ENCODE data around the gene TMEM145.
"Not testable (repeated sequence)": the region's sequence is repeated elsewhere in the genome, so short reads cannot be mapped to it uniquely, and the experiment has no call there.

TMEM145 gene

GRCh38 chr19:42328106-42328505 lies 15.0 kb downstream of the TMEM145 start:
- DNase-seq (ENCODE audit: low read depth, low spot score): no peak
- H3K4me3 ChIP-seq (ENCODE audit: low read length): no peak overlapping the region

GRCh38 chr19:42328854-42329253 lies 15.7 kb downstream of the TMEM145 start:
- H3K4me3 ChIP-seq (ENCODE audit: low read length): no peak overlapping the region
- DNase-seq (ENCODE audit: low read depth, low spot score): no peak

GRCh38 chr19:42330241-42330711 lies 17.2 kb downstream of the TMEM145 start:
- no peak for DNase-seq (ENCODE audit: low read depth, low spot score)
- no peak overlapping the region for H3K4me3 ChIP-seq (ENCODE audit: low read length)

GRCh38 chr19:42331333-42331732 lies 18.2 kb downstream of the TMEM145 start:
- not testable (repeated sequence) for H3K4me3 ChIP-seq (ENCODE audit: low read length); DNase-seq (ENCODE audit: low read depth, low spot score)

GRCh38 chr19:42332059-42332458 lies 18.9 kb downstream of the TMEM145 start:
- DNase-seq (ENCODE audit: low read depth, low spot score): no peak
- H3K4me3 ChIP-seq (ENCODE audit: low read length): no peak overlapping the region

GRCh38 chr19:42333018-42333417 lies 19.9 kb downstream of the TMEM145 start:
- DNase-seq (ENCODE audit: low read depth, low spot score): no peak
- no peak overlapping the region for H3K4me3 ChIP-seq (ENCODE audit: low read length)

- no peak overlapping the region for H3K4me3 ChIP-seq (ENCODE audit: low read length)
- no peak for DNase-seq (ENCODE audit: low read depth, low spot score)
Measured at GRCh38 chr19:42333975-42334696, 21.0 kb downstream of the TMEM145 start.

- DNase-seq (ENCODE audit: low read depth, low spot score): no peak
- no peak overlapping the region for H3K4me3 ChIP-seq (ENCODE audit: low read length)
Measured at GRCh38 chr19:42334697-42335373, 21.7 kb downstream of the TMEM145 start.

GRCh38 chr19:42335374-42335936 lies 22.3 kb downstream of the TMEM145 start:
- no peak overlapping the region for H3K4me3 ChIP-seq (ENCODE audit: low read length)
- DNase-seq (ENCODE audit: low read depth, low spot score): no peak

GRCh38 chr19:42335971-42336370 lies 22.9 kb downstream of the TMEM145 start:
- H3K4me3 ChIP-seq (ENCODE audit: low read length): no peak overlapping the region
- no peak for DNase-seq (ENCODE audit: low read depth, low spot score)

GRCh38 chr19:42339126-42339860 lies 26.2 kb downstream of the TMEM145 start:
- not testable (repeated sequence) for H3K4me3 ChIP-seq (ENCODE audit: low read length)

GRCh38 chr19:42339922-42340321 lies 26.8 kb downstream of the TMEM145 start:
- not testable (repeated sequence) for H3K4me3 ChIP-seq (ENCODE audit: low read length); DNase-seq (ENCODE audit: low read depth, low spot score)

More at GRCh38 chr19:42339126-42339860, 26.2 kb downstream of the TMEM145 start:
- DNase-seq (ENCODE audit: low read depth, low spot score): not testable (repeated sequence)

GRCh38 chr19:42343344-42344110 lies 30.4 kb downstream of the TMEM145 start:
- H3K4me3 ChIP-seq (ENCODE audit: low read length): no peak overlapping the region
- no peak for DNase-seq (ENCODE audit: low read depth, low spot score)

- DNase-seq (ENCODE audit: low read depth, low spot score): no peak
- no peak overlapping the region for H3K4me3 ChIP-seq (ENCODE audit: low read length)
Measured at GRCh38 chr19:42344336-42344893, 31.3 kb downstream of the TMEM145 start.

GRCh38 chr19:42345191-42345812 lies 32.2 kb downstream of the TMEM145 start:
- H3K4me3 ChIP-seq (ENCODE audit: low read length): no peak overlapping the region
- no peak for DNase-seq (ENCODE audit: low read depth, low spot score)

GRCh38 chr19:42348211-42348610 lies 35.1 kb downstream of the TMEM145 start:
- DNase-seq (ENCODE audit: low read depth, low spot score): no peak
- H3K4me3 ChIP-seq (ENCODE audit: low read length): no peak overlapping the region

- DNase-seq (ENCODE audit: low read depth, low spot score): no peak
- no peak overlapping the region for H3K4me3 ChIP-seq (ENCODE audit: low read length)
Measured at GRCh38 chr19:42349378-42350107, 36.4 kb downstream of the TMEM145 start.

GRCh38 chr19:42350417-42350816 lies 37.3 kb downstream of the TMEM145 start:
- DNase-seq (ENCODE audit: low read depth, low spot score): no peak
- H3K4me3 ChIP-seq (ENCODE audit: low read length): no peak overlapping the region

All from Jurkat, Clone E6-1 (cell line).